ENCODE data around the gene LORICRIN.
"Not testable (repeated sequence)": the region's sequence is repeated elsewhere in the genome, so short reads cannot be mapped to it uniquely, and the experiment has no call there.

LORICRIN gene

GRCh38 chr1:153259387-153259786, at the start of gene LORICRIN:
TSS of gene LORICRIN (plus strand) at chr1:153259687. CDS start at chr1:153260950, 1,263 bp downstream.
- DNase-seq: no peak

- no peak for DNase-seq
Measured at GRCh38 chr1:153210206-153210605, 49.3 kb upstream of the LORICRIN start.

GRCh38 chr1:153212201-153212600, 47.3 kb upstream of the LORICRIN start:
- no peak for DNase-seq

- DNase-seq: no peak
Measured at GRCh38 chr1:153213519-153213918, 46.0 kb upstream of the LORICRIN start.

- DNase-seq: no peak
Measured at GRCh38 chr1:153217212-153217611, 42.3 kb upstream of the LORICRIN start, which contains the start of gene PRR9. TSS of gene PRR9 (plus strand) at chr1:153217584. CDS start at chr1:153218145, 561 bp downstream.

- DNase-seq: no peak
Measured at GRCh38 chr1:153217744-153218416, 41.6 kb upstream of the LORICRIN start.

- no peak for DNase-seq
Measured at GRCh38 chr1:153220606-153221303, 38.7 kb upstream of the LORICRIN start.

GRCh38 chr1:153223040-153223891, 36.2 kb upstream of the LORICRIN start:
- peak; percentile 2 to 19 for DNase-seq

- DNase-seq: no peak
Measured at GRCh38 chr1:153227810-153228209, 31.7 kb upstream of the LORICRIN start.

GRCh38 chr1:153228491-153228890, 31.0 kb upstream of the LORICRIN start:
- DNase-seq: no peak

GRCh38 chr1:153229076-153229829, 30.2 kb upstream of the LORICRIN start:
- not testable (repeated sequence) for DNase-seq

GRCh38 chr1:153231363-153231762, 28.1 kb upstream of the LORICRIN start:
- no peak for DNase-seq

GRCh38 chr1:153231785-153232184, 27.7 kb upstream of the LORICRIN start:
- no peak for DNase-seq

- DNase-seq: peak in 1 of 2 experiments; percentile 14
Measured at GRCh38 chr1:153232553-153232952, 26.9 kb upstream of the LORICRIN start.

GRCh38 chr1:153233448-153233847, 26.0 kb upstream of the LORICRIN start:
- DNase-seq: no peak

GRCh38 chr1:153238527-153238926, 21.0 kb upstream of the LORICRIN start:
- no peak for DNase-seq

GRCh38 chr1:153242160-153242559, 17.3 kb upstream of the LORICRIN start:
- DNase-seq: no peak

- DNase-seq: no peak
Measured at GRCh38 chr1:153245466-153245865, 14.0 kb upstream of the LORICRIN start.

GRCh38 chr1:153246018-153246417, 13.5 kb upstream of the LORICRIN start:
- no peak for DNase-seq

- no peak for DNase-seq
Measured at GRCh38 chr1:153246825-153247224, 12.7 kb upstream of the LORICRIN start.

- no peak for DNase-seq
Measured at GRCh38 chr1:153248176-153248879, 11.2 kb upstream of the LORICRIN start.

- no peak for DNase-seq
Measured at GRCh38 chr1:153250166-153250565, 9.3 kb upstream of the LORICRIN start.
